GM13976 (cell line): ENCODE measurements around the gene YAE1.

Source experiments
- DNase-seq: peaks from one replicate; pipeline ENCODE4 v3.0.0; 2012; ENCODE audit warnings: low spot score
- in situ Hi-C: fragments of 300-500 bp; cut with MboI; formaldehyde crosslinking; loops from one replicate; pipeline ENCODE4 v1.12.0; 2022; ENCODE audit warnings: low sequenced_read_pairs, mixed read lengths, inconsistent platforms; ENCODE audit not compliant: unreplicated experiment
- TF ChIP-seq, protein P1 (sequence below): IDR thresholded peaks from 2 replicates; pipeline ENCODE4 v1.5.1; 2012; ENCODE audit warnings: borderline replicate concordance, mild to moderate bottlenecking; ENCODE audit not compliant: insufficient read depth; ENCODE audit errors: extremely low read depth, missing control alignments, control extremely low read depth

The YAE1 gene

DNA sequence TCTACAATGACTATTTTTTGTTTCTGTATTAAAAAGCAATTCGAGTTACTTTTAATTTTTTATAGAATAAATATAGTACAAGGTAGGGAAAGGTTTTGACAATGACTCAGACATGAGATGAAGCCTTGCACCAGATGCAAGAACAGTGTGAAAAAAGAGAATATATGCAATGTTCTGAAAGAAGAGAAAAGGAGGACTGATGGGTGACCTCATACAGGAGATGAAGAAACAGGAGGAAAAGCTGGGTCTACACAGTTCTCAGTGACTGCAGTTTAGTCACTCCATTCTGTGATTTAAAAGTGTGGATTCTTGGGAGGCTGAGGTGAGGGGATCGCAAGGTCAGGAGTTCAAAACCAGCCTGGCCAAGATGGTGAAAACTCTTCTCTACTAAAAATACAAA is 38.3 kb upstream of the YAE1 start:
- in situ Hi-C loops, result no loop called here
- no peak for DNase-seq
- TF ChIP-seq, protein P1, sequence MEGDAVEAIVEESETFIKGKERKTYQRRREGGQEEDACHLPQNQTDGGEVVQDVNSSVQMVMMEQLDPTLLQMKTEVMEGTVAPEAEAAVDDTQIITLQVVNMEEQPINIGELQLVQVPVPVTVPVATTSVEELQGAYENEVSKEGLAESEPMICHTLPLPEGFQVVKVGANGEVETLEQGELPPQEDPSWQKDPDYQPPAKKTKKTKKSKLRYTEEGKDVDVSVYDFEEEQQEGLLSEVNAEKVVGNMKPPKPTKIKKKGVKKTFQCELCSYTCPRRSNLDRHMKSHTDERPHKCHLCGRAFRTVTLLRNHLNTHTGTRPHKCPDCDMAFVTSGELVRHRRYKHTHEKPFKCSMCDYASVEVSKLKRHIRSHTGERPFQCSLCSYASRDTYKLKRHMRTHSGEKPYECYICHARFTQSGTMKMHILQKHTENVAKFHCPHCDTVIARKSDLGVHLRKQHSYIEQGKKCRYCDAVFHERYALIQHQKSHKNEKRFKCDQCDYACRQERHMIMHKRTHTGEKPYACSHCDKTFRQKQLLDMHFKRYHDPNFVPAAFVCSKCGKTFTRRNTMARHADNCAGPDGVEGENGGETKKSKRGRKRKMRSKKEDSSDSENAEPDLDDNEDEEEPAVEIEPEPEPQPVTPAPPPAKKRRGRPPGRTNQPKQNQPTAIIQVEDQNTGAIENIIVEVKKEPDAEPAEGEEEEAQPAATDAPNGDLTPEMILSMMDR, result no peak

DNA sequence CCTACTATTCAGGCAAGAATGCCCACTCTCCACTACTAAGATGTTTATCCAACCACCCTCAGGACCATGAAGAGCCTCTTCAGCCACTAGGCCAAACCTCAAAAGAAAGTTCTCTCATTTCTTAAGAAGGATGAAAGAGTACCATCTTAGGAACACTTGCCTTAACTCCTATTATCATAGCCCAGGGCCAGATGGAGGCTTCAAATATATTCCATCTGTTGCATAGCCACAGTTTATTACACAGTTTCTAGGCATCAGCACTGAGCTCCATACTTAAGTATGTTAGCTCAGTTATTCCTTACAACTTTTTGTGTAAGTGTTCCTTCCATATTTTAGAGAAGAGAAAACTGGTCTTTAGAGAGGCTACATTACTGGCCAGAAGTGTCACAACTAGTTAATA is 37.4 kb upstream of the YAE1 start:
- TF ChIP-seq, protein P1, result no peak
- DNase-seq, result no peak
- in situ Hi-C loops, result no loop called here

DNA sequence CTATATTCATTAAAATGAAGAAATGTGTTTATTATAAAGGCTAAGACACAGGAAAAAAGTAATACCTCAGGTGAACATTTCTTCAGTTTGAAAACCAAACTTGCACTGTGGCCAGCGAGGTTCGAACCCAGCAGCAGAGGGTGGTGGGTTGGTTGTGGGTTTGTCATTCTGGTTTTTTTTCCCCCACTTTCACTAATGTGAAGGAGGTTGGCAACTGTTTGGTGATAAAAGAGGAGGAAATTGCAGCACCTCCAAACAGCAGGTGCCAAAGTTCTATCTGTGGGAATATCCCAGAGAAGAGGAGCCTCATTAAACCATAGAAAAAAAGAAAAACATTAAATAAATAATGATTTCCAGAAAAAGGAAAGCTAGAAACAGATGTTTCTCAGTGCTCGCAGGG is 36.6 kb upstream of the YAE1 start:
- in situ Hi-C loops, result no loop called here
- TF ChIP-seq, protein P1, result no peak
- no peak for DNase-seq

DNA sequence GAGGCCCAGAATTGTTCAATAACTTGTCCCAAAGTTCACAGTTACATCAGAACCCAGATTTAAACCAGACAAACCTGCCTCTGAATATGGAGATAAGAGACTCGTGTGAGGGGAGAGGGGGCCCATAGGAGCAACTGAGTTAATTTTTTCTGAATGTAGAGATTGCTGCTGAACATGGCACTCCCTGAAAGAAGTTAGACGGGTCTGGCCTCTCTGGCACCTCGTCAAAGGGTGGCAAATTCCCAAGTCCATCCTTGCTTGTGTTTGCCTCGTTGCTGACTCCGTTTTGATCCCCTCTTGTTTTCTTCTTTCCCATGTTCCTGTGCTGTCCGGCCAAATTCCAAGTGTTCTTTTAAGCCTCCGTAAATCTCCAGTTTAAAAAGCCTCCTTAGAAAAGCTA is 35.2 kb upstream of the YAE1 start:
- in situ Hi-C loops, result no loop called here
- no peak for DNase-seq
- TF ChIP-seq, protein P1, result no peak

DNA sequence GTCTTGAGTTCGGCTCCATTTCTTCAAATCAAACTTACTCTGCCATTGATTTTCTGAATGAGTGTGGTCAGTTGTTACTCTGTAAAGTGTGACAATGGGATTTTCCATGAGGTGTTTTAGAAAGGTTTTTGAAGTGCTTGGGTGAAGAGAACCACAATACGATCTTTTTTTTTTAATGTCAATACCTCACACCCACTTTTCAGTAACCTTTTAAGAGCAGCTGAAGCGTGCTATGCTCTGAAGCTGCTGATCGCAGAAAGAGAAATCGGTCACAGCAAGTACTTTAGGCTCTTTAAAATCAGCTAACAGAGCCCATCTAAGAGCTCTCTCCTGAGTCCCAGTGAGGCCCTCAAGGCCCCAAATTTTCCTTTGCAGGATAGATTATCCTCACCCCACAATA is 34.4 kb upstream of the YAE1 start:
- TF ChIP-seq, protein P1, result no peak
- in situ Hi-C loops, result no loop called here
- no peak for DNase-seq

DNA sequence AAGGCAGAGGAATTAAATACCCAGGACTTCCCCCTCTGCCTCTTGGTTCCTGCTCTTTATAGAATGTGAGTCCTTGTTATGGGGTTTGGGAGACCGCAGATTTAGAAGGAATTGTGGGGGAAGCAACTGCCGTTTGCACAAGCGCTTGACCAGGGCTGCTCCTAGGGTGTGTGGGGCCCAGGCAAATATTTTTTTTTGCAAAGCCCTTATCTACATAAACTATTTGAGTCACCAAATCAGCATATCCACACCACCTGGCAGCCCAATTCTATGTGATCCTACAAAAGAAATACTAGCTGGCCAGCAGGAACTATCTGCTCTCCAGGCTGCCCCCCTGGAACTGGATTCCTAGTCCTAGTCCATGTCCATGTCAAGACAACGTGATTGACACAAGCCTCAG is 33.4 kb upstream of the YAE1 start:
- in situ Hi-C loops, result no loop called here
- no peak for DNase-seq
- TF ChIP-seq, protein P1, result no peak

DNA sequence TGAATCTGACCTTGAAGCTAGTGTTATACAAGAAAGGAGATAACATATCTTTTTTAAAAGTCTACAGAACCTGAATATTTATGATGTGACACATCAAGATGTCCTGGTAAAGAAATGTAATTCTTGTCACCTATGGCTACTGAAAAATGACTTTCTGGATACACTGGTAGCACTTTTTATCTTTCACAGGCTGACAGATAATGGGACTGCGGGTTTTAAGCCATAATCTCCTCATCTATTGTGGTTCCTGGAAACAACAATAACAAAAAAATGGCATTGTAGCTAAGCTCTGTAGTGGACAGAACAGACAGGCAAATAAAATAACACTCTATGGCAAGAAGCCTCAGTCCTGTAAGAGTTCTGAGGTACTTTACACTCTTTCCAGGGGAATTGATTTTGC is 31.6 kb upstream of the YAE1 start:
- TF ChIP-seq, protein P1, result no peak
- DNase-seq, result no peak
- in situ Hi-C loops, result no loop called here
